ENCODE results near the gene CADPS. TPM values are rescaled to one million over a fixed set of nuclear protein-coding genes. Genes with fewer than 3 reads are reported as not detected.

Gene CADPS
- total RNA-seq, 1 experiment from 2014 or later, result not detected

- no peak for ATAC-seq
These were observed 151.3 kb downstream of the CADPS start for GRCh38 chr3:62723914-62724217.

GRCh38 chr3:62723166-62723913 lies 151.9 kb downstream of the CADPS start:
- POLR2A ChIA-PET (ENCODE audit: unreplicated experiment), result no interaction called here
- no peaks in the 10 kb centered on the region for H3K79me2 ChIP-seq (ENCODE audit: low read length)
- no peak overlapping the region for H3K4me2 ChIP-seq (ENCODE audit: low read length)
- TF ChIP-seq EZH2 (IDR thresholded peaks at IDR 0.05; ENCODE audit: low read length, unreplicated experiment), result no peak
- no peak for TF ChIP-seq EZH2phosphoT487 (IDR thresholded peaks at IDR 0.05; ENCODE audit: borderline replicate concordance, low read length)
- no peak for TF ChIP-seq CTCF (conservative IDR thresholded peaks at IDR 0.05; ENCODE audit: low read depth, low read length)
- no peaks in the 10 kb centered on the region for H3F3A ChIP-seq (ENCODE audit: low read length, unreplicated experiment)
- H4K20me1 ChIP-seq (ENCODE audit: low read length), result no peaks in the 10 kb centered on the region
- DNase-seq (no peak), ATAC-seq (no peak)
- no peak overlapping the region for H3K27ac ChIP-seq (ENCODE audit: low read length)
- no peaks in the 10 kb centered on the region for H3K27me3 ChIP-seq (ENCODE audit: low read length)
- no peak overlapping the region for H3K9ac ChIP-seq (ENCODE audit: low read length)
- 0 out of 2 replicates have a peak, but pooled peaks cover 4% of the 10 kb centered on the region for H3K9me3 ChIP-seq (ENCODE audit: low read length)
- no peaks in the 10 kb centered on the region for H3K36me3 ChIP-seq (ENCODE audit: low read depth, low read length)
- H3K4me1 ChIP-seq (ENCODE audit: insufficient read depth, low read length), result no peaks in the 10 kb centered on the region
- BruUV-seq (replicated peaks), result no TSS peak
- no peak overlapping the region for H3K4me3 ChIP-seq (ENCODE audit: low read length)
- intact Hi-C loops (cut with micrococcal nuclease), result no loop called here
- CTCF ChIA-PET, result no interaction called here
- H3K9me2 ChIP-seq (replicated peaks; ENCODE audit: low read length), result no peaks in the 10 kb centered on the region
- no peak overlapping the region for H2AFZ ChIP-seq (ENCODE audit: low read length)

More at GRCh38 chr3:62723914-62724217, 151.3 kb downstream of the CADPS start:
- Histone ChIP-seq H3K4me1 (ENCODE audit: insufficient read depth, low read length) (no peaks in the 10 kb centered on the region), H4K20me1 (ENCODE audit: low read length) (no peaks in the 10 kb centered on the region), H3K9ac (ENCODE audit: low read length) (no peak overlapping the region), H3K27me3 (ENCODE audit: low read length) (no peaks in the 10 kb centered on the region), H2AFZ (ENCODE audit: low read length) (no peak overlapping the region), H3F3A (ENCODE audit: low read length, unreplicated experiment) (no peaks in the 10 kb centered on the region), H3K9me3 (ENCODE audit: low read length) (0 out of 2 replicates have a peak, but pooled peaks cover 4% of the 10 kb centered on the region), H3K9me2 (replicated peaks; ENCODE audit: low read length) (no peaks in the 10 kb centered on the region), H3K4me3 (ENCODE audit: low read length) (no peak overlapping the region), H3K79me2 (ENCODE audit: low read length) (no peaks in the 10 kb centered on the region), H3K27ac (ENCODE audit: low read length) (no peak overlapping the region), H3K4me2 (ENCODE audit: low read length) (no peak overlapping the region), H3K36me3 (ENCODE audit: low read depth, low read length) (no peaks in the 10 kb centered on the region)
- intact Hi-C loops (cut with micrococcal nuclease), result no loop called here
- TF ChIP-seq CTCF (conservative IDR thresholded peaks at IDR 0.05; ENCODE audit: low read depth, low read length), result no peak
- TF ChIP-seq EZH2 (IDR thresholded peaks at IDR 0.05; ENCODE audit: low read length, unreplicated experiment), result no peak
- no peak for TF ChIP-seq EZH2phosphoT487 (IDR thresholded peaks at IDR 0.05; ENCODE audit: borderline replicate concordance, low read length)
- ChIA-PET CTCF (no interaction called here), POLR2A (ENCODE audit: unreplicated experiment) (no interaction called here)
- no TSS peak for BruUV-seq (replicated peaks)
- DNase-seq, result no peak

GRCh38 chr3:62722344-62722743 lies 152.9 kb downstream of the CADPS start:
- Histone ChIP-seq H3K9ac (ENCODE audit: low read length) (no peak overlapping the region), H3K9me2 (replicated peaks; ENCODE audit: low read length) (no peaks in the 10 kb centered on the region), H3K9me3 (ENCODE audit: low read length) (0 out of 2 replicates have a peak, but pooled peaks cover 4% of the 10 kb centered on the region), H3K79me2 (ENCODE audit: low read length) (no peaks in the 10 kb centered on the region), H2AFZ (ENCODE audit: low read length) (no peak overlapping the region), H3K36me3 (ENCODE audit: low read depth, low read length) (no peaks in the 10 kb centered on the region), H3K4me2 (ENCODE audit: low read length) (no peak overlapping the region), H3K4me1 (ENCODE audit: insufficient read depth, low read length) (no peaks in the 10 kb centered on the region), H4K20me1 (ENCODE audit: low read length) (no peaks in the 10 kb centered on the region), H3K4me3 (ENCODE audit: low read length) (no peak overlapping the region), H3K27ac (ENCODE audit: low read length) (no peak overlapping the region), H3F3A (ENCODE audit: low read length, unreplicated experiment) (no peaks in the 10 kb centered on the region), H3K27me3 (ENCODE audit: low read length) (no peaks in the 10 kb centered on the region)
- no TSS peak for BruUV-seq (replicated peaks)
- ChIA-PET POLR2A (ENCODE audit: unreplicated experiment) (no interaction called here), CTCF (no interaction called here)
- TF ChIP-seq CTCF (conservative IDR thresholded peaks at IDR 0.05; ENCODE audit: low read depth, low read length), result no peak
- no peak for TF ChIP-seq EZH2 (IDR thresholded peaks at IDR 0.05; ENCODE audit: low read length, unreplicated experiment)
- ATAC-seq, result no peak
- intact Hi-C loops (cut with micrococcal nuclease), result no loop called here
- no peak for DNase-seq
